K562 (cell line): Measurements from ENCODE around the gene EIF4E. TPM values are rescaled to one million over a fixed set of nuclear protein-coding genes. Genes with fewer than 3 reads are reported as not detected.
A peak's percentile ranks its signal among the peaks of the same experiment; 100 is the strongest.

Source experiments
- ASH1L ChIP-seq: fragments of 450-650 bp; IDR thresholded peaks from 2 replicates; pipeline ENCODE4 v1.6.1; 2018; ENCODE audit warnings: borderline replicate concordance, mild to moderate bottlenecking, low read depth; ENCODE audit not compliant: partially characterized antibody
- ATF7 ChIP-seq: fragments of 450-650 bp; IDR thresholded peaks from 2 replicates; pipeline ENCODE4 v1.7.1; 2014; ENCODE audit warnings: mild to moderate bottlenecking, moderate library complexity
- BRD4 ChIP-seq: fragments of 200-600 bp; sonication (generic); IDR thresholded peaks from 2 replicates; pipeline ENCODE4 v1.6.1; 2017; ENCODE audit warnings: inconsistent platforms
- CCAR2 ChIP-seq: fragments of 200-400 bp; formaldehyde crosslinking; IDR thresholded peaks from 2 replicates; pipeline ENCODE4 v1.6.1; 2017; ENCODE audit warnings: mild to moderate bottlenecking, low read depth, low read length
- CREB5 ChIP-seq: fragments of 250-450 bp; sonication (Bioruptor Pico); IDR thresholded peaks from 2 replicates; pipeline ENCODE4 v1.5.0; 2020; ENCODE audit warnings: mild to moderate bottlenecking
- ESRRA ChIP-seq: fragments of 450-650 bp; IDR thresholded peaks from 2 replicates; pipeline ENCODE4 v1.6.1; 2014; ENCODE audit warnings: low read depth, mild to moderate bottlenecking, moderate library complexity, borderline replicate concordance
- FOXA1 ChIP-seq: fragments of 450-650 bp; IDR thresholded peaks from 2 replicates; pipeline ENCODE4 v1.6.1; 2016; ENCODE audit warnings: mild to moderate bottlenecking, borderline replicate concordance
- KAT7 ChIP-seq: sonication (generic); formaldehyde crosslinking; IDR thresholded peaks from 2 replicates; pipeline ENCODE4 v1.8.0; 2022; ENCODE audit warnings: missing genetic modification reagents, mild to moderate bottlenecking, borderline replicate concordance
- KDM1A ChIP-seq, 2 experiments: fragments of 450-650 bp; IDR thresholded peaks; 2 replicates each; pipeline ENCODE4 v1.6.1; 2016; ENCODE audit warnings: mild to moderate bottlenecking in 2 of 2
- KLF16 ChIP-seq: IDR thresholded peaks from 2 replicates; pipeline ENCODE4 v1.6.1; 2016; ENCODE audit warnings: antibody characterized with exemption
- MEIS2 ChIP-seq: fragments of 450-650 bp; IDR thresholded peaks from 2 replicates; pipeline ENCODE4 v1.6.1; 2014; ENCODE audit warnings: mild to moderate bottlenecking; ENCODE audit not compliant: partially characterized antibody
- MTF1 ChIP-seq: fragments of 250-450 bp; sonication (Bioruptor Pico); IDR thresholded peaks from 2 replicates; pipeline ENCODE4 v1.9.0; 2021; ENCODE audit warnings: moderate library complexity, mild to moderate bottlenecking, inconsistent platforms, borderline replicate concordance
- NCOR1 ChIP-seq: fragments of 450-650 bp; IDR thresholded peaks from 2 replicates; pipeline ENCODE4 v1.6.1; 2016; ENCODE audit warnings: mild to moderate bottlenecking, moderate library complexity
- NELFE ChIP-seq: IDR thresholded peaks from 2 replicates; pipeline ENCODE4 v1.6.1; 2011; ENCODE audit warnings: mild to moderate bottlenecking; ENCODE audit not compliant: insufficient read depth, insufficient read length
- NR2C1 ChIP-seq, 2 experiments: fragments of 450-650 bp; IDR thresholded peaks; 2 replicates each; pipeline ENCODE4 v1.6.1; 2017; ENCODE audit warnings: mild to moderate bottlenecking in 2 of 2, antibody characterized with exemption in 1 of 2, inconsistent platforms in 1 of 2, missing compliant biosample characterization in 1 of 2, missing genetic modification characterization in 1 of 2
- NR4A1 ChIP-seq, 2 experiments: fragments of 250-450 bp in 1 of 2; fragments of 450-650 bp in 1 of 2; sonication (Bioruptor Pico) in 1 of 2; IDR thresholded peaks; 2 replicates each; pipeline versions ENCODE4 v1.4.0 to v1.6.1; 2016 to 2020; ENCODE audit warnings: mild to moderate bottlenecking in 2 of 2, missing compliant biosample characterization in 1 of 2, missing genetic modification characterization in 1 of 2, moderate library complexity in 1 of 2
- POLR2G ChIP-seq: fragments of 200-400 bp; formaldehyde crosslinking; IDR thresholded peaks from 2 replicates; pipeline ENCODE4 v1.6.1; 2017; ENCODE audit warnings: low read depth, mild to moderate bottlenecking, antibody characterized with exemption, low read length, moderate library complexity
- RBM14 ChIP-seq: fragments of 200-400 bp; formaldehyde crosslinking; IDR thresholded peaks from 2 replicates; pipeline ENCODE4 v1.6.1; 2018; ENCODE audit warnings: low read depth, mild to moderate bottlenecking, low read length, moderate library complexity, borderline replicate concordance; ENCODE audit not compliant: insufficient read depth
- RFX1 ChIP-seq: fragments of 450-650 bp; IDR thresholded peaks from 2 replicates; pipeline ENCODE4 v1.6.1; 2016; ENCODE audit warnings: mild to moderate bottlenecking, moderate library complexity
- SAFB2 ChIP-seq: fragments of 200-400 bp; formaldehyde crosslinking; IDR thresholded peaks from 2 replicates; pipeline ENCODE4 v1.6.1; 2018; ENCODE audit warnings: borderline replicate concordance, low read length, low read depth, moderate library complexity; ENCODE audit not compliant: severe bottlenecking
- SPI1 ChIP-seq: IDR thresholded peaks from 2 replicates; pipeline ENCODE4 v1.6.1; 2011; ENCODE audit warnings: low read depth, low read length, control low read depth, borderline replicate concordance
- STAT5A ChIP-seq: IDR thresholded peaks from 2 replicates; pipeline ENCODE4 v1.6.1; 2012; ENCODE audit warnings: low read length, inconsistent platforms, borderline replicate concordance
- XRCC4 ChIP-seq: IDR thresholded peaks from one replicate; pipeline ENCODE4 v1.6.1; 2011; ENCODE audit not compliant: insufficient read depth, insufficient read length; ENCODE audit errors: extremely low read depth
- ZNF124 ChIP-seq: sonication (generic); formaldehyde crosslinking; IDR thresholded peaks from 2 replicates; pipeline ENCODE4 v1.8.1; 2022; ENCODE audit warnings: missing genetic modification reagents
- ZNF133 ChIP-seq: fragments of 250-450 bp; sonication (Bioruptor Pico); IDR thresholded peaks from 2 replicates; pipeline ENCODE4 v1.4.0; 2020; ENCODE audit warnings: mild to moderate bottlenecking
- ZNF24 ChIP-seq: fragments of 450-650 bp; IDR thresholded peaks from 2 replicates; pipeline ENCODE4 v1.6.1; 2016
- ZNF274 ChIP-seq: IDR thresholded peaks from 2 replicates; pipeline ENCODE4 v1.6.1; 2011; ENCODE audit warnings: low read depth, mild to moderate bottlenecking, low read length, moderate library complexity, borderline replicate concordance
- ZNF57 ChIP-seq: fragments of 450-650 bp; formaldehyde crosslinking; IDR thresholded peaks from 2 replicates; pipeline ENCODE4 v1.4.0; 2020; ENCODE audit warnings: mild to moderate bottlenecking, moderate library complexity
- ZNF696 ChIP-seq: fragments of 250-450 bp; sonication (Bioruptor Pico); conservative IDR thresholded peaks from 2 replicates; pipeline ENCODE4 v1.4.0; 2020; ENCODE audit warnings: mild to moderate bottlenecking, moderate library complexity
- polyA plus RNA-seq, 8 experiments: library from polyadenylated mRNA; depleted of rRNA in 4 of 8; stranded (reverse) in 5 of 8; unstranded in 3 of 8; fragments of >200 nt; fragmentation: Nextera tagmentation in 2 of 8; fragmentation: Illumina TruSeq in 1 of 8; extraction: Ambion mirVana in 2 of 8; extraction: Trizol in 1 of 8; gene quantifications; 2 replicates each; pipeline versions ENCODE4 v1.2.1 to v1.2.3, GENCODE V29; 2011 to 2014; ENCODE audit warnings: inconsistent platforms in 1 of 8, missing spikeins in 1 of 8
- total RNA-seq, 7 experiments: library from RNA; depleted of rRNA in 6 of 7; stranded (reverse); fragments of >200 nt in 6 of 7; fragmentation: Illumina TruSeq in 2 of 7; extraction: Trizol in 2 of 7; gene quantifications; 2 replicates each; pipeline versions ENCODE4 v1.2.1 to v1.2.3, GENCODE V29; 2011 to 2021; ENCODE audit warnings: low replicate concordance in 1 of 7
- TF ChIP-seq, protein P1 (sequence below): fragments of 450-650 bp; IDR thresholded peaks from 2 replicates; pipeline ENCODE4 v1.6.1; 2014; ENCODE audit warnings: low read depth, mild to moderate bottlenecking, moderate library complexity, borderline replicate concordance

The EIF4E gene
- total and polyA plus RNA-seq, 9 of the 15 experiments (the other 6 are each of a cell fraction or from before 2014, with no cell fraction given), result 164 to 489 (median 179) TPM

DNA sequence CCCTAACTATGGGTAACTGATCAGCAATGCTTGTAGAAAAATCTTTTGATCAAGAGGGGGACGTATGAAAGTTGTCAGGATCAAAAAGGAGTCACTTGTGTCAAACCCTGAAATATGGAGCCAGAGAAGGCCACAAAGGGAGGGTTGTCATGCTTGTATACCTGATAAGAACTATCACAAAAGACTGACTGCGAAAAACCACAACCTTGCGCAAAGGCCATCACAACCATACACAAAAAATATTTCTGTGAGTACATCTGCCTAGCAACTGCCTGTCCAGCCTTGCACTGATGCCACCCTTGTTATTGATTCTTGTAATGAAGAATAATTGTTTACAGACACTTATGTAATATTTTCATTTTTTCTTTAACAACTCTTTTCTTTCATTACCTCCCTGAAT is 22.8 kb upstream of the EIF4E start (continued):
- TF ChIP-seq POLR2G (no peak), RBM14 (no peak), CCAR2 (no peak), NR4A1 (CRISPR knock-in tag; IDR thresholded peaks at IDR 0.05) (no peak), NR4A1 (tag; IDR thresholded peaks at IDR 0.05) (peak; percentile 74; the same call in 1 of the 2 replicates), NR2C1 (IDR thresholded peaks at IDR 0.05) (no peak), NR2C1 (tag; IDR thresholded peaks at IDR 0.05) (no peak), MTF1 (CRISPR knock-in tag) (no peak), ASH1L (no peak), ZNF696 (CRISPR knock-in tag) (no peak), CREB5 (CRISPR knock-in tag) (no peak), KAT7 (no peak), NCOR1 (no peak), ZNF274 (no peak), KLF16 (no peak), KDM1A (IDR thresholded peaks at IDR 0.05) (no peak), SPI1 (no peak), ZNF124 (no peak), ZNF57 (CRISPR knock-in tag) (no peak), BRD4 (no peak), MEIS2 (peak; percentile 80), ESRRA (peak; percentile 32; the same call in 1 of the 2 replicates), RFX1 (peak; percentile 24; the same call in 1 of the 2 replicates), SAFB2 (no peak), XRCC4 (no peak), FOXA1 (no peak), ZNF133 (CRISPR knock-in tag) (no peak), ZNF24 (no peak), ATF7 (no peak), STAT5A (peak; percentile 30; the same call in 1 of the 2 replicates), NELFE (no peak)
- TF ChIP-seq, protein P1, sequence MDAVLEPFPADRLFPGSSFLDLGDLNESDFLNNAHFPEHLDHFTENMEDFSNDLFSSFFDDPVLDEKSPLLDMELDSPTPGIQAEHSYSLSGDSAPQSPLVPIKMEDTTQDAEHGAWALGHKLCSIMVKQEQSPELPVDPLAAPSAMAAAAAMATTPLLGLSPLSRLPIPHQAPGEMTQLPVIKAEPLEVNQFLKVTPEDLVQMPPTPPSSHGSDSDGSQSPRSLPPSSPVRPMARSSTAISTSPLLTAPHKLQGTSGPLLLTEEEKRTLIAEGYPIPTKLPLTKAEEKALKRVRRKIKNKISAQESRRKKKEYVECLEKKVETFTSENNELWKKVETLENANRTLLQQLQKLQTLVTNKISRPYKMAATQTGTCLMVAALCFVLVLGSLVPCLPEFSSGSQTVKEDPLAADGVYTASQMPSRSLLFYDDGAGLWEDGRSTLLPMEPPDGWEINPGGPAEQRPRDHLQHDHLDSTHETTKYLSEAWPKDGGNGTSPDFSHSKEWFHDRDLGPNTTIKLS, result no peak
